ENCODE measurements around the gene C5orf52.
"Not testable (repeated sequence)": the region's sequence is repeated elsewhere in the genome, so short reads cannot be mapped to it uniquely, and the experiment has no call there.

Gene C5orf52

GRCh38 chr5:157718519-157718918 lies 47.2 kb downstream of the C5orf52 start:
- peak; percentile 49 for DNase-seq (ENCODE audit: extremely low read depth, low read depth)
- TF ChIP-seq, protein P1, sequence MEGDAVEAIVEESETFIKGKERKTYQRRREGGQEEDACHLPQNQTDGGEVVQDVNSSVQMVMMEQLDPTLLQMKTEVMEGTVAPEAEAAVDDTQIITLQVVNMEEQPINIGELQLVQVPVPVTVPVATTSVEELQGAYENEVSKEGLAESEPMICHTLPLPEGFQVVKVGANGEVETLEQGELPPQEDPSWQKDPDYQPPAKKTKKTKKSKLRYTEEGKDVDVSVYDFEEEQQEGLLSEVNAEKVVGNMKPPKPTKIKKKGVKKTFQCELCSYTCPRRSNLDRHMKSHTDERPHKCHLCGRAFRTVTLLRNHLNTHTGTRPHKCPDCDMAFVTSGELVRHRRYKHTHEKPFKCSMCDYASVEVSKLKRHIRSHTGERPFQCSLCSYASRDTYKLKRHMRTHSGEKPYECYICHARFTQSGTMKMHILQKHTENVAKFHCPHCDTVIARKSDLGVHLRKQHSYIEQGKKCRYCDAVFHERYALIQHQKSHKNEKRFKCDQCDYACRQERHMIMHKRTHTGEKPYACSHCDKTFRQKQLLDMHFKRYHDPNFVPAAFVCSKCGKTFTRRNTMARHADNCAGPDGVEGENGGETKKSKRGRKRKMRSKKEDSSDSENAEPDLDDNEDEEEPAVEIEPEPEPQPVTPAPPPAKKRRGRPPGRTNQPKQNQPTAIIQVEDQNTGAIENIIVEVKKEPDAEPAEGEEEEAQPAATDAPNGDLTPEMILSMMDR (IDR thresholded peaks at IDR 0.05; ENCODE audit: low read depth, low read length), result peak; percentile 61

DNA sequence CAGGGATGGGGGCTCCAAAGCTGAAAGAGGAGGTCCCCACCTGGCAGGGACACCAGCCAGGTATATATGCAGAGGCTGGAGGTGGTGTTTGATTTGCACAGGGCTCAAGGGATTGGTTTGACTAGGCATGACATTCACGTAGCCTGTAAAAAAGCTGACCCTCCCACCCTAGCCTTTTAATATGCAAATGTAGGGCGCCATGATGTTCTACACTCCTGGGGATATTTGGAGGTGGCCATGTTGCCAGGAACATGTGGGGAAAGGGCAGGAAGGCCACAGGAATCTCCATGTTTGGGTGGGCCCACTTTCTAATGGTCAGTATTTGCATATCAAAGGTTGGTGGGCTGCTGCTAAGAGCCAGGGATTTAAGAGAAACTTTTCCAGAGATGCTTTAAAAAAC lies 47.9 kb downstream of the C5orf52 start:
- TF ChIP-seq, protein P1 (IDR thresholded peaks at IDR 0.05; ENCODE audit: low read depth, low read length), result no peak
- no peak for DNase-seq (ENCODE audit: extremely low read depth, low read depth)

DNA sequence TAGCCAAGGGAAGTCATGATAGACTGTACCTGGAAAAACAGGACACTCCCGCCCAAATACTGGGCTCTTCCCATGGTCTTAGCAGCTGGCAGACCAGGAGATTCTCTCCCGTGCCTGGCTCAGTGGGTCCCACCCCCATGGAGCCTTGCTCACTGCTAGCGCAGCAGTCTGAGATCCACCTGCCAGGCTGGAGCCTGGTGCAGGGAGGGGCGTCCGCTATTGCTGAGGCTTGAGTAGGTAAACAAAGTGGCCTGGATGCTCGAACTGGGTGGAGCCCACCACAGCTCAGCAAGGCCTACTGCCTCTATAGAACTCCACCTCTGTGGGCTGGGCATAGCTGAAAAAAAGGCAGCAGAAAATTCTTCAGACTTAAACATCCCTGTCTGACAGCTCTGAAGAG lies 49.8 kb downstream of the C5orf52 start:
- no peak for DNase-seq (ENCODE audit: extremely low read depth, low read depth)
- TF ChIP-seq, protein P1 (IDR thresholded peaks at IDR 0.05; ENCODE audit: low read depth, low read length), result no peak

- DNase-seq (ENCODE audit: extremely low read depth, low read depth), result not testable (repeated sequence)
These were observed 51.6 kb downstream of the C5orf52 start for GRCh38 chr5:157722895-157723294.

DNA sequence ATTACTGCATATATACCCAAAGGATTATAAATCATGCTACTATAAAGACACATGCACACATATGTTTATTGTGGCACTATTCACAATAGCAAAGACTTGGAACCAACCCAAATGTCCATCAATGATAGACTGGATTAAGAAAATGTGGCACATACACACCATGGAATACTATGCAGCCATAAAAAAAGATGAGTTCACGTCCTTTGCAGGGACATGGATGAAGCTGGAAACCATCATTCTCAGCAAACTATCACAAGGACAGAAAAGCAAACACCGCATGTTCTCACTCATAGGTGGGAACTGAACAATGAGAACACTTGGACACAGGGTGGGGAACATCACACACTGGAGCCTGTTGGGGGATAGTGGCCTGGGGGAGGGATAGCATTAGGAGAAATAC lies 55.3 kb downstream of the C5orf52 start:
- not testable (repeated sequence) for DNase-seq (ENCODE audit: extremely low read depth, low read depth)

DNA sequence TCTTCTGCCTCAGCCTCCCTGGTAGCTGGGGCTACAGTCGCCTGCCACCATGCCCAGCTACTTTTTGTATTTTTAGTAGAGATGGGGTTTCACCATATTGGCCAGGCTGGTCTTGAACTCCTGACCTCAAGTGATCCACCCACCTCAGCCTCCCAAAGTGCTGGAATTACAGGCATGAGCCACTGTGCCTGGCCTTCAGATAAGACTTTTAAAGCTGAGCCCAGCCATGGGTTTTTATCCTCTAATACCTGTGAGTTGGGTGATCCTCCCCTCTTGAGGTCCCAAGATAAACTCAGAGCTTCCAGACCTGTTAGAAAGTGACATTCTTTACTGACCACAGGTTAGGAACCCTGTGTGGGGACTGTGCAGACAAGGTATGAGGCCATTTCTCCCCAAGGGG lies 56.5 kb downstream of the C5orf52 start:
- not testable (repeated sequence) for DNase-seq (ENCODE audit: extremely low read depth, low read depth)

All from AG09319 (cell line).